HG02623 (cell line): ENCODE data around the gene DOCK1.

Source experiments
- ATAC-seq: cut with Tn5 transposase; IDR thresholded peaks from one replicate; pipeline ENCODE4 v1.9.1; 2021; ENCODE audit warnings: moderate library complexity; ENCODE audit not compliant: unreplicated experiment

The DOCK1 gene

GRCh38 chr10:127376071-127376470 is 470.8 kb downstream of the DOCK1 start:
- no peak for ATAC-seq

GRCh38 chr10:127378628-127379027 is 473.4 kb downstream of the DOCK1 start:
- ATAC-seq, result no peak

- ATAC-seq, result no peak
Observed at GRCh38 chr10:127384532-127384931, 479.3 kb downstream of the DOCK1 start.

- ATAC-seq, result no peak
Observed at GRCh38 chr10:127385066-127385465, 479.8 kb downstream of the DOCK1 start.

GRCh38 chr10:127386606-127387327 is 481.5 kb downstream of the DOCK1 start:
- ATAC-seq, result no peak

GRCh38 chr10:127391875-127392274 is 486.6 kb downstream of the DOCK1 start:
- ATAC-seq, result no peak

GRCh38 chr10:127392351-127393235 is 487.4 kb downstream of the DOCK1 start:
- no peak for ATAC-seq

GRCh38 chr10:127398140-127398970 is 493.1 kb downstream of the DOCK1 start:
- ATAC-seq, result no peak

GRCh38 chr10:127398971-127399365 is 493.7 kb downstream of the DOCK1 start:
- no peak for ATAC-seq

- ATAC-seq, result no peak
Observed at GRCh38 chr10:127399668-127400067, 494.4 kb downstream of the DOCK1 start.

- no peak for ATAC-seq
Observed at GRCh38 chr10:127400216-127400615, 495.0 kb downstream of the DOCK1 start.

GRCh38 chr10:127402596-127403409 is 497.6 kb downstream of the DOCK1 start:
- no peak for ATAC-seq

- no peak for ATAC-seq
Observed at GRCh38 chr10:127405221-127405620, 500.0 kb downstream of the DOCK1 start.

GRCh38 chr10:127406018-127406550 is 500.9 kb downstream of the DOCK1 start:
- no peak for ATAC-seq

GRCh38 chr10:127407551-127407950 is 502.3 kb downstream of the DOCK1 start:
- no peak for ATAC-seq

- ATAC-seq, result no peak
Observed at GRCh38 chr10:127408112-127408710, 503.0 kb downstream of the DOCK1 start.

- no peak for ATAC-seq
Observed at GRCh38 chr10:127408733-127409132, 503.5 kb downstream of the DOCK1 start.

- no peak for ATAC-seq
Observed at GRCh38 chr10:127410030-127410429, 504.8 kb downstream of the DOCK1 start.

GRCh38 chr10:127411062-127411461 is 505.8 kb downstream of the DOCK1 start:
- no peak for ATAC-seq

- ATAC-seq, result no peak
Observed at GRCh38 chr10:127413326-127413725, 508.1 kb downstream of the DOCK1 start.
